Measurements from ENCODE around the gene MRPL9.

Gene MRPL9

DNA sequence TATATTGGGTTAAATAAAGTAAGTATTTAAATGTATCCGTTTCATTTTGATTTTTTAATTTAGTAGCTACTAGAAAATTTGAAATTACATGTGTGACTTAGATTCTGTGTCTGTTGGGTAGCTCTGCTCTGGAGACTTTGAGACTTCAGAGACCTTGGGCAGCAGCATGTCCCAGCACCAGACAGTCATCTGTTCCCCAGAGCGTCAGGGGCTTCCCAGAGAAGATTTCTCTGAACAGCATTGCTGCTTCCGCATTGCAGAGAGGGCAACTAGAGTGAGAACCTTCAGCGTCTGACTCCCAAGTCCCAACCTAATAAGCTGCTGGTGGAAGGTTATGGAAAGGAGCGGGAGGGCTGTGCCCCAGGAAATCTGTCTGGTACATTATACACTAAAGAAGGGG, 35.3 kb upstream of the MRPL9 start:
- H3K9me3 ChIP-seq (ENCODE audit: control insufficient read depth, insufficient read depth, low read length), result no peaks in the 10 kb centered on the region
- H3K4me2 ChIP-seq (ENCODE audit: low read length), result no peak overlapping the region
- no peak overlapping the region for H3K4me3 ChIP-seq (ENCODE audit: low read length)
- H3K36me3 ChIP-seq (ENCODE audit: control insufficient read depth, low read length), result no peaks in the 10 kb centered on the region
- no peaks in the 10 kb centered on the region for H3K79me2 ChIP-seq (ENCODE audit: control insufficient read depth, low read length)
- H3F3A ChIP-seq (ENCODE audit: control insufficient read depth, insufficient read depth), result no peaks in the 10 kb centered on the region
- peaks cover 17% of the 10 kb centered on the region for H3K27me3 ChIP-seq (ENCODE audit: control insufficient read depth, low read length)
- no peaks in the 10 kb centered on the region for H4K20me1 ChIP-seq (ENCODE audit: control insufficient read depth, insufficient read depth, low read depth, low read length)
- no peaks in the 10 kb centered on the region for H3K9me2 ChIP-seq (replicated peaks; ENCODE audit: control insufficient read depth, low read length)
- no peak for TF ChIP-seq EZH2phosphoT487 (IDR thresholded peaks at IDR 0.05; ENCODE audit: borderline replicate concordance, low read length)
- H3K27ac ChIP-seq (ENCODE audit: low read depth, low read length), result no peak overlapping the region
- H3K4me1 ChIP-seq (ENCODE audit: control insufficient read depth, low read length), result no peaks in the 10 kb centered on the region

DNA sequence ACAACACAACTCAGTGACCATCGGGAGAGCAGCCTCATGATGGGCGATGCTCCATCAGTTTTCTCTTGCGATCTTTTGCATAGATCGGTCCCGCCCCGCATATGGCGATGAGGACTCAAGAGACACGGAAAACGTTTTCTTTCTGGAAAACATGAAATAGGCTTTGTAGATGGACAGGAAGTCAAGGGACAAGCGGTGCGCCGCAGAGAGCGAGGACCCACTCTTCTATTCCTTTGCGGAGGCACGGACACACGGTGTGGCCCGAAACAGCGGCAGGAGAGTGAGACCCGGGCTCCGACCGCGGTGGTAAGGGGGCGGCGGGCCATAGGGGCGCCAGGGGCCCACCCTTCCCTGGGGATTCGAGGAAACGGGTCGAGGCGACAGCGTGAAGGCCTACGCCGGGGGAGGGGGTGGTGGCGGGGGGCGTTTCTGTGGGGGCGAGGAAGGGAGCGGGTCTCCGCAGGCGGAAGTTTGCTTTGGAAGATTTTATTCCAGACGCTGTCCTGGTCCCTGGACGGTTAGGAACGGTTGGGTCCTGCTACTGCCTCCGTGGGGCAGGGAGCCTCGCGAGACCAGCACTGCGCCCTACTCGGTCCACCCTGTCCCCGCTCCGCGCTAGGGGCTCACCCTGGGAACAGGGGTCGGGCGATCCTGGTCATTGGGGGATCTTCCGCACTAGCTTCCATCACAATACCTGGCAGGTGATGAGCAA, 27.8 kb upstream of the MRPL9 start:
- H4K20me1 ChIP-seq (ENCODE audit: control insufficient read depth, insufficient read depth, low read depth, low read length), result no peaks in the 10 kb centered on the region
- no peak overlapping the region for H3K27ac ChIP-seq (ENCODE audit: low read depth, low read length)
- no peaks in the 10 kb centered on the region for H3K79me2 ChIP-seq (ENCODE audit: control insufficient read depth, low read length)
- H3K4me3 ChIP-seq (ENCODE audit: low read length), result peak overlapping the region; percentile 97
- no peaks in the 10 kb centered on the region; the same call in 1 of the 2 replicates for H3K27me3 ChIP-seq (ENCODE audit: control insufficient read depth, low read length)
- no peaks in the 10 kb centered on the region for H3K9me3 ChIP-seq (ENCODE audit: control insufficient read depth, insufficient read depth, low read length)
- TF ChIP-seq EZH2phosphoT487 (IDR thresholded peaks at IDR 0.05; ENCODE audit: borderline replicate concordance, low read length), result no peak
- TF ChIP-seq, protein P1, sequence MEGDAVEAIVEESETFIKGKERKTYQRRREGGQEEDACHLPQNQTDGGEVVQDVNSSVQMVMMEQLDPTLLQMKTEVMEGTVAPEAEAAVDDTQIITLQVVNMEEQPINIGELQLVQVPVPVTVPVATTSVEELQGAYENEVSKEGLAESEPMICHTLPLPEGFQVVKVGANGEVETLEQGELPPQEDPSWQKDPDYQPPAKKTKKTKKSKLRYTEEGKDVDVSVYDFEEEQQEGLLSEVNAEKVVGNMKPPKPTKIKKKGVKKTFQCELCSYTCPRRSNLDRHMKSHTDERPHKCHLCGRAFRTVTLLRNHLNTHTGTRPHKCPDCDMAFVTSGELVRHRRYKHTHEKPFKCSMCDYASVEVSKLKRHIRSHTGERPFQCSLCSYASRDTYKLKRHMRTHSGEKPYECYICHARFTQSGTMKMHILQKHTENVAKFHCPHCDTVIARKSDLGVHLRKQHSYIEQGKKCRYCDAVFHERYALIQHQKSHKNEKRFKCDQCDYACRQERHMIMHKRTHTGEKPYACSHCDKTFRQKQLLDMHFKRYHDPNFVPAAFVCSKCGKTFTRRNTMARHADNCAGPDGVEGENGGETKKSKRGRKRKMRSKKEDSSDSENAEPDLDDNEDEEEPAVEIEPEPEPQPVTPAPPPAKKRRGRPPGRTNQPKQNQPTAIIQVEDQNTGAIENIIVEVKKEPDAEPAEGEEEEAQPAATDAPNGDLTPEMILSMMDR (IDR thresholded peaks at IDR 0.05; ENCODE audit: low read depth, low read length, poor library complexity, severe bottlenecking), result no peak
- H3K4me1 ChIP-seq (ENCODE audit: control insufficient read depth, low read length), result peaks cover 19% of the 10 kb centered on the region
- H3K9me2 ChIP-seq (replicated peaks; ENCODE audit: control insufficient read depth, low read length), result no peaks in the 10 kb centered on the region
- peak overlapping the region; percentile 92 for H3K4me2 ChIP-seq (ENCODE audit: low read length)
- H3F3A ChIP-seq (ENCODE audit: control insufficient read depth, insufficient read depth), result 0 out of 2 replicates have a peak, but pooled peaks cover 4% of the 10 kb centered on the region
- H3K36me3 ChIP-seq (ENCODE audit: control insufficient read depth, low read length), result no peaks in the 10 kb centered on the region

DNA sequence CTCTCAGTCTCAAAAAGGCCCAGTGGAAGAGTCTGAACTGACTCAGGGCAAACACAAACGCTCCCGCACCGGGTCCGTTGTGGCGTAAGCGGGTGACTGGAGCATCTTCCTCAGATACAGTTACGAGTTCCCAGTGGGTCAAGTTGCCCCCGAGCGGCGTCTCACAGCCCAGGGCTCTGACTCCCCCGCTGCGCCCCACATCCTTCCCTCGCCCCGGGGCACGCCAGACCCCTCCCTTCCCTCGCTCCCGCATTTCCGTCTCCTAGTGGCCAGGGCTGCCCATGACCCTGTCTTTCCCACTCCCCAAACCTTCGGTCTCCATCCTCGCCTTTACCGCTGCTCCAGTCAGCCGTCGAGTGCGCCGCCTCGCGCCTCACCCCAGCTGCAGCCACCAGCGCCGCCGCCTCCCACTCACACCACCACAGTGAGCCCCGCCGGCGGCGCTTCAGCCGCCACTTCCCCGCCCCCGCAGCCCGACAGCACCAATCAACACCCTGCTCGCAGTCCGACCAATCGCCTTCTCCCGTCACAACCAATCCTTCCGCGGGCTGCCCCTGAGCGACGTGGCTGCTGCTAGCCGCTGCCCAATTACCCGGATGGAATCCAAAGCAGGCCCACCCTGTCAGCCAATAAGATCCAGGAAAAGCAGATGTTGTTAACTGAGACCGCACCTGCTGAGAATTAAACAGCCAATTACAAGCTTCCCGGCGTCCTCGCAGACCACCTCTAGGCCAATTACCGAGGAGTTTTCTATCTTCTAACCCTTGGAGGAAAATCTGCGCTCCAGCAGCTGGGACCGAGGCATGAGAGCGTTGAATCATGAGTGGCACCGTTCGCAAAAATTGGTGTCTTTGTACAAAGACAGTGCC, 27.0 kb upstream of the MRPL9 start, which contains the start of gene TDRKH:
Gene TDRKH (minus strand): TSS at position 430 of the 869 bp plus-strand sequence. CDS start 7,478 bp downstream, outside the sequence.
- Histone ChIP-seq H3F3A (ENCODE audit: control insufficient read depth, insufficient read depth) (0 out of 2 replicates have a peak, but pooled peaks cover 4% of the 10 kb centered on the region), H4K20me1 (ENCODE audit: control insufficient read depth, insufficient read depth, low read depth, low read length) (no peaks in the 10 kb centered on the region), H3K27me3 (ENCODE audit: control insufficient read depth, low read length) (peaks cover 2% of the 10 kb centered on the region), H3K9me3 (ENCODE audit: control insufficient read depth, insufficient read depth, low read length) (no peaks in the 10 kb centered on the region), H3K4me1 (ENCODE audit: control insufficient read depth, low read length) (peaks cover 19% of the 10 kb centered on the region), H3K9me2 (replicated peaks; ENCODE audit: control insufficient read depth, low read length) (no peaks in the 10 kb centered on the region), H3K79me2 (ENCODE audit: control insufficient read depth, low read length) (no peaks in the 10 kb centered on the region), H3K4me2 (ENCODE audit: low read length) (peak within 1 kb of the TSS; percentile 92), H3K27ac (ENCODE audit: low read depth, low read length) (no peak within 1 kb of the TSS), H3K4me3 (ENCODE audit: low read length) (peak within 1 kb of the TSS; percentile 97), H3K36me3 (ENCODE audit: control insufficient read depth, low read length) (no peaks in the 10 kb centered on the region)
- TF ChIP-seq, protein P1 (IDR thresholded peaks at IDR 0.05; ENCODE audit: low read depth, low read length, poor library complexity, severe bottlenecking), result peak; percentile 63
- no peak for TF ChIP-seq EZH2phosphoT487 (IDR thresholded peaks at IDR 0.05; ENCODE audit: borderline replicate concordance, low read length)
